Measurements from ENCODE around the gene RAB40C.
A peak's percentile ranks its signal among the peaks of the same experiment; 100 is the strongest.

Gene RAB40C

GRCh38 chr16:610513-611381, 20.9 kb downstream of the RAB40C start:
- peak in 1 of 3 donors; percentile 49 for DNase-seq (ENCODE audit: low read depth in 3 of 3, low spot score in 1 of 3)

DNA sequence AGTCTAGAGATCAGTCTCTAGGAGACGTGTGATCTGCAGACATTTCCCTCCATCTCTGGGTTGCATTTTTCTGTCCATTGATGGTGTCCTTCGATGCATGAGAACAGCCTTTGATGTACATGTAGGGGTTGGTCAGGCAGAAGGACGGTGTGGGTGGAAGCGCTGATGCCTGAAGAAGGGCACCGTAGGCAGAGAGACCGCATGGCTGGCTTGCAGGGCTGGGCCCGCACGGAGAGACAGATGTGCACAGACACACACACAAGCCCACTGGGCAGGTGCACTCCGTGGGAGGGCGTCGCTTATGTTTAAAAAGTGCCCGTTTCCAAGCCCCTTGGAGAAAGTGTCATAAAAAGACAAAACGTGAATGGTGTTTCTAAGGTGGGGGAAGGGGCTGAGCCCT, 25.3 kb downstream of the RAB40C start:
- no peak for DNase-seq (ENCODE audit: low read depth in 3 of 3, low spot score in 1 of 3)

- DNase-seq (ENCODE audit: low read depth in 3 of 3, low spot score in 1 of 3): no peak
These were observed 27.1 kb downstream of the RAB40C start for GRCh38 chr16:616733-617586.

DNA sequence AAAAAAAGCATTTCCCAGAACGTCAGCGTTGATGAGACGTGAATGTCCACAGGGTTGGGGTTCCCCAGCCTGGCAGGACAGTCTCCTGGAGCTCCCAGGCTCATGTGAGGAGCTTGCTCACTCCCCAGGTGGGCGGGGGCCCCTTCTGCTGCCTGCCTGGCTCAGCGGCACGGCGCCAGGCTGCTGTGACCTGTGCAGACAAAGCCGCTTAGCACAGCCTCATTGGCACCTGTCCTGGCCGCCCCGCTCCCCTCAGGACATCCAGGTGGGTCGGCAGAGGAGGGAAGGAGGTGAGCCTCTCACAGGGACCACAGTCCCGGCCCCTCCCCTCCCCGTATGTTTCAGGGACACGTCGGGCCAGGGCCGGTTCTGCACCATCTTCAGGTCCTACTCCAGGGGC, 28.0 kb downstream of the RAB40C start:
- DNase-seq (ENCODE audit: low read depth in 3 of 3, low spot score in 1 of 3): no peak

DNA sequence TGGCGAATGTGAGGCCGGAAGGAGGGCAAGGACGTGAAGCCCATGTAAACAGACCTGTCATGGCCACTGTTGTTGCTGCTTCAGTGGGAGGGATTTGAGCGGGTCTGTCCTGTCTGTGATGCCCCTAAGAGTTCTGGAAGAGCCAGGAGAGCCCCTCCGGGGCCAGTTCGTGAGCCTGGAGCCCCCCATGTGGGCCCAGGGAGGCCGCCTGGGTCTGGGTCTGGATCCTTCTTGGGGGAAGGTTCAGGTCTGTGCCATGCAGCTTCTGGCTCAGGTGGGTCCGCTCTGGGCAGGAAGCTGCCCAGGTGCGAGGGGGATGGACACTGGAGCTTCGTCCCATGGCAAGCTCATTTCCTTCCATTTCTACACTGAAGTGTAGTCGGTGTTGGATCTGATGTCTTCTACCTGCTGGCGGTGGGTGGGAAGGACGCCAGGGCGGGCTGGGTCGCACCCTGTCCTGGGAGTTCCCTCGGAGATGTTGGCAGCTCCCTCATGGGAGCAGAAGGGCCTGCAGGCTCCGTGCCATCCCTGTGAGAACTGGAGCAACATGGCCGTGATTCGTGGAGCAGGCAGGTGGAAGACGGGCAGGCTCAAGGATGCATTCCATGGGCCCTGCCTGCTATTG, 29.7 kb downstream of the RAB40C start:
- no peak for DNase-seq (ENCODE audit: low read depth in 3 of 3, low spot score in 1 of 3)

- no peak for DNase-seq (ENCODE audit: low read depth in 3 of 3, low spot score in 1 of 3)
These were observed 31.0 kb downstream of the RAB40C start for GRCh38 chr16:620700-621525.

GRCh38 chr16:621526-622105, 31.8 kb downstream of the RAB40C start:
- no peak for DNase-seq (ENCODE audit: low read depth in 3 of 3, low spot score in 1 of 3)

DNA sequence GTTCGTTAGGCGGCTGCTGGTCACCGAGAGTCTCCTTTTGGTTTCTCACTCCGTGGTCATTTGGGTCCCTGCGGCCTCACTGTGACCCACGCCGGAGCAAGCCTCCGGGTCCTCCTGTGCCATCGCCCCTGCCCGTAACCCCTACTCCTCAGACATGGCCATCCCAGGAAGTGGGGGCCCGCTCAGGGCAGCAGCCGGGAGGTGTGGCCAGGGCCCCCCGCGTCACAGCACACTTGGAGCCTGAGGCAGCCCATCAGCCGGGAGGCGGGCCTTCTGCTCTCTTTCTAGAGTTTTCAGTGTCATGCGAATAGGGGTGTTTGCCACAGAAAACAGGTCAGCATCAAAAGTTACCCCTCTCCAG, 33.0 kb downstream of the RAB40C start:
- no peak for DNase-seq (ENCODE audit: low read depth in 3 of 3, low spot score in 1 of 3)

DNA sequence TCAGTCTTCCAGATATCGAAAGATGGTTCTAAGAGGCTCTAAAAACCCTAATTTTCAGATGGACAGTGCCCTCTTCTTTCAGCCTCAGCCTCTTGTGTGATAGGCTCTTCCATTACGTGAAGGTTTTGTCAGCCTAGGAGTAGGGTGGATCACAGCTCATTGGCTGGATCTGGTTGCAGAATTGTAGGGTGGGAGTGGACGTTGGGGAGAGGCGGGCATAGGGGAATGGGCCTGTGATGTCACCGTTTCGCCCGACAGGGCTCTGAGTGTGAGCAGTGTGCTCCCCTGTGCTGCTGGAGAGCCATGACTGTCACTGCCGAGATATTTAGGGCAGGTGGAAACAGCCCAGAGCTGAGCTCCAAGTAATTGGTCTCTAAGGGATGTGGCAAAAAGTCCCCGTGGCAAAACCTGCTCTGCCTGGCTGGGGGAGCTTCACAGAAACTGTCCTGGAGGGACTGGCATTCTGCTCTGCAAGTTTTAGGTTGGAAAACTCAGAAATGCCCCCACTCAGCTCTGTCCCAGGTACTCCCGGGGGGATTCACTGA, 34.7 kb downstream of the RAB40C start:
- DNase-seq (ENCODE audit: low read depth in 3 of 3, low spot score in 1 of 3): no peak

GRCh38 chr16:625117-625976, 35.5 kb downstream of the RAB40C start:
- DNase-seq (ENCODE audit: low read depth in 3 of 3, low spot score in 1 of 3): no peak

GRCh38 chr16:625977-626765, 36.3 kb downstream of the RAB40C start:
- no peak for DNase-seq (ENCODE audit: low read depth in 3 of 3, low spot score in 1 of 3)

- no peak for DNase-seq (ENCODE audit: low read depth in 3 of 3, low spot score in 1 of 3)
These were observed 37.1 kb downstream of the RAB40C start for GRCh38 chr16:626787-627453.

DNA sequence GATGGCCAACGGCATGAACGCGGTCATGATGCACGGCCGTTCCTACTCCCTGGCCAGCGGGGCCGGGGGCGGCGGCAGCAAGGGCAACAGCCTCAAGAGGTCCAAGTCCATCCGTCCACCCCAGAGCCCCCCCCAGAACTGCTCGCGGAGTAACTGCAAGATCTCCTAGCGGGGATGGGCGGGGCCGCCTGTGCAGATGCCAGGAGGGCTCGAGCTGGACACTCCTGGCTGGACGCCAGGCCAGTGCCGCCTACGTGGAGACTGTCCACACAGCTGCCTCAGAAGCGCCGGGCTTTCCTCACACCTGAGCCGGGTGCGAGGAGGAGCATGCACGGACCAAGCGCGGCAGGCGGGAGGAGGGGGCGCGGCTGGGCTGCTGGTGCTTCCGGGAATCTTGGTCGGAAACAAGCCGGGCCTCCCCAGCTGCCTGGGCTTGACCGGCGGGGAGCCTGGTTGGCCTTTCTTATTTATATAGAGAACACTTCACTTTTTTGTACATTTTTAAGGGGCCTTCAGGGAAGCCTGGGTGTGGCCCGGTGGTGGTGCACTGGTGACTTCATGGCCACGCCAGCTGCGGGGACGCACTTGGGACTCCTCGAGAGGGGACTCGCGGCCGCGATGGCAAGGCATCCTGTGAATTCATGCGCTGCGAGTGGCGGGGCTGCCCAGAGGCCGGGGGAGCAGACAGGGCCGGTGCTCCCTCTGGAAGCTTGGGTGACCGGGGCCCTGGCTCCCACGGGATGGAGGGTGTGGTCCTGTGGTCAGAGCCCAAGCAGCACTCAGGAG, 37.8 kb downstream of the RAB40C start:
- DNase-seq (ENCODE audit: low read depth in 3 of 3, low spot score in 1 of 3): no peak

- DNase-seq (ENCODE audit: low read depth in 3 of 3, low spot score in 1 of 3): no peak
These were observed 38.6 kb downstream of the RAB40C start for GRCh38 chr16:628321-629061.

- DNase-seq (ENCODE audit: low read depth in 3 of 3, low spot score in 1 of 3): no peak
These were observed 39.4 kb downstream of the RAB40C start for GRCh38 chr16:629185-629832.

- DNase-seq (ENCODE audit: low read depth in 3 of 3, low spot score in 1 of 3): no peak
These were observed 40.0 kb downstream of the RAB40C start for GRCh38 chr16:629833-630248.
